Fibroblast of mammary gland (primary cell): ENCODE data around the gene POLK.

Source experiments
- DNase-seq: peaks from one replicate; pipeline ENCODE4 v3.0.0-alpha.2; 2010; ENCODE audit warnings: low read depth
- H3K4me3 ChIP-seq: 2 replicates; pipeline ENCODE4 v1.5.1; 2011; ENCODE audit warnings: low read depth, mild to moderate bottlenecking, low read length, moderate library complexity; ENCODE audit not compliant: control insufficient read depth
- TF ChIP-seq, protein P1 (sequence below): conservative IDR thresholded peaks from 2 replicates; pipeline ENCODE4 v1.5.1; 2011; ENCODE audit warnings: low read depth, low read length, inconsistent platforms; ENCODE audit not compliant: control insufficient read depth, insufficient read depth

The POLK gene

DNA sequence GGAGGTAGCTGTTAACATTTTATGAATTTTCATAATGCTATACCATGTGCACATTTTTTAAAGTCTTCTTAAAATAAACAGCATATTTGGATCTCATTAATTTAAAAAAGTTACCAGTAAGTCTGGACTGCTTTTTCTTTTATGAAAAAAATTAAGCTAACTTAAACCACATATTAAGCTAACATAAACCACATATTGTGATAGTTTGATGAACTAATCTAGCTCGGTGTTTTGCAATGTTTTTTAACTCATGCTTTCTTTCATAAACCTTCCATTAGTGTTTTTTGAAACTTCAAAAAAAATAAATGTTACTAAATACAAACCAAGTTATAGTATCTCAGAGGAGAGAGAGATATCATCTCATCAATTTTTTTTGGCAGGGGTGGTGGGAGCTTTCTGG is 26.5 kb downstream of the POLK start:
- DNase-seq: peak; percentile 19
- TF ChIP-seq, protein P1, sequence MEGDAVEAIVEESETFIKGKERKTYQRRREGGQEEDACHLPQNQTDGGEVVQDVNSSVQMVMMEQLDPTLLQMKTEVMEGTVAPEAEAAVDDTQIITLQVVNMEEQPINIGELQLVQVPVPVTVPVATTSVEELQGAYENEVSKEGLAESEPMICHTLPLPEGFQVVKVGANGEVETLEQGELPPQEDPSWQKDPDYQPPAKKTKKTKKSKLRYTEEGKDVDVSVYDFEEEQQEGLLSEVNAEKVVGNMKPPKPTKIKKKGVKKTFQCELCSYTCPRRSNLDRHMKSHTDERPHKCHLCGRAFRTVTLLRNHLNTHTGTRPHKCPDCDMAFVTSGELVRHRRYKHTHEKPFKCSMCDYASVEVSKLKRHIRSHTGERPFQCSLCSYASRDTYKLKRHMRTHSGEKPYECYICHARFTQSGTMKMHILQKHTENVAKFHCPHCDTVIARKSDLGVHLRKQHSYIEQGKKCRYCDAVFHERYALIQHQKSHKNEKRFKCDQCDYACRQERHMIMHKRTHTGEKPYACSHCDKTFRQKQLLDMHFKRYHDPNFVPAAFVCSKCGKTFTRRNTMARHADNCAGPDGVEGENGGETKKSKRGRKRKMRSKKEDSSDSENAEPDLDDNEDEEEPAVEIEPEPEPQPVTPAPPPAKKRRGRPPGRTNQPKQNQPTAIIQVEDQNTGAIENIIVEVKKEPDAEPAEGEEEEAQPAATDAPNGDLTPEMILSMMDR: no peak
- no peak overlapping the region for H3K4me3 ChIP-seq

- no peak for DNase-seq
- TF ChIP-seq, protein P1: no peak
- no peak overlapping the region for H3K4me3 ChIP-seq
Observed at GRCh38 chr5:75545131-75545530, 33.4 kb downstream of the POLK start.

DNA sequence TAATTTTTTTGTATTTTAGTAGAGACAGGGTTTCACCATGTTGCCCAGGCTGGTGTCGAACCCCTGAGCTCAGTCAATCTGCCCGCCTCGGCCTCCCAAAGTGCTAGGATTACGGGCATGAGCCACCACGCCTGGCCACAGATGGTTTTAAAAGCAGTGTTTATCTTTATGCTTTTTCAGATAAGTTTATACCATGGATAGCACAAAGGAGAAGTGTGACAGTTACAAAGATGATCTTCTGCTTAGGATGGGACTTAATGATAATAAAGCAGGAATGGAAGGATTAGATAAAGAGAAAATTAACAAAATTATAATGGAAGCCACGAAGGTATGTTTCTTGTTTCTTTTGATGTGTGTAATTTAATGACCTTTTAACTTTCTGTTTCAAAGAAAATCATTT is 35.1 kb downstream of the POLK start:
- DNase-seq: no peak
- TF ChIP-seq, protein P1: no peak
- no peak overlapping the region for H3K4me3 ChIP-seq

DNA sequence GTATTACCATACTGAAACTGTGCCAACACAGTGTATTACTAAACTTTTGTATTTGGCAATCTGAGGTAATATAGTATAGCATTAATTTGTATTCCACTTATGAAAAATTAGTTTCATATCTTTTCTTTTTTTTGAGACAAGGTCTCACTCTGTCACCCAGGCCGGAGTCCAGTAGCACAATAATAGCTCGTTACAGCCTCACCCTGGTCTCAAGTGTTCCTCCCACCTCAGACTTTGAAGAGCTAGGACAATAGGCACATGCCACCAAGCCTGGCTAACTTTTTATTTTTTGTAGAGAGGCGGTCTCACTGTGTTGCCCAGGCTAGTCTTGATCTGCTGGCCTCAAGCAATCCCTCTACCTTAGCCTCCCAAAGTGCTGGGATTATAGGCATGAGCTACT is 36.1 kb downstream of the POLK start:
- no peak for DNase-seq
- TF ChIP-seq, protein P1: no peak

GRCh38 chr5:75550597-75550996 is 38.9 kb downstream of the POLK start:
- DNase-seq: no peak
- H3K4me3 ChIP-seq: no peak overlapping the region
- TF ChIP-seq, protein P1: no peak

More for the DNA sequence above, 36.1 kb downstream of the POLK start:
- H3K4me3 ChIP-seq: no peak overlapping the region

DNA sequence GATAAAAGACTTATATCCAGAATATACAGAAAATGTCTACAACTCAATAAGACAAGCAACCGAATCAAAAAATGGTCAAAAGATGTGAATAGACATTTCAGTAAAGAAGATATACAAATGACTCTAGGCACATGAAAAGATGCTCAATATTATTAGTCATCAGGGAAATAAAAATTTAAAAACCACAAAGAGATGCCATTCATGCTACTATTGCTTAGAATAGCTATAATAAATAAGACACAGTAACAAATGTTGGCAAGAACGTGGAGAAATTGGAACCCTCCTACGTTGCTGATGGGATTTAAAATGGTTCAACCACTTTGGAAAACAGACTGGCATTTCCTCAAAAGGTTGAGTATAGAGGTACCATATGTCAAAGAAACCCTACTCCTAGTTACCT is 39.8 kb downstream of the POLK start:
- no peak overlapping the region for H3K4me3 ChIP-seq
- TF ChIP-seq, protein P1: no peak
- peak; percentile 85 for DNase-seq

- TF ChIP-seq, protein P1: no peak
- H3K4me3 ChIP-seq: no peak overlapping the region
Observed at GRCh38 chr5:75552764-75553163, 41.1 kb downstream of the POLK start.

More at GRCh38 chr5:75552764-75553163, 41.1 kb downstream of the POLK start:
- DNase-seq: no peak
